Measurements from ENCODE around the gene TEAD4. TPM values are rescaled to one million over a fixed set of nuclear protein-coding genes. Genes with fewer than 3 reads are reported as not detected.

Gene TEAD4
- total RNA-seq, 1 donor from 2014 or later: 26.0 TPM

DNA sequence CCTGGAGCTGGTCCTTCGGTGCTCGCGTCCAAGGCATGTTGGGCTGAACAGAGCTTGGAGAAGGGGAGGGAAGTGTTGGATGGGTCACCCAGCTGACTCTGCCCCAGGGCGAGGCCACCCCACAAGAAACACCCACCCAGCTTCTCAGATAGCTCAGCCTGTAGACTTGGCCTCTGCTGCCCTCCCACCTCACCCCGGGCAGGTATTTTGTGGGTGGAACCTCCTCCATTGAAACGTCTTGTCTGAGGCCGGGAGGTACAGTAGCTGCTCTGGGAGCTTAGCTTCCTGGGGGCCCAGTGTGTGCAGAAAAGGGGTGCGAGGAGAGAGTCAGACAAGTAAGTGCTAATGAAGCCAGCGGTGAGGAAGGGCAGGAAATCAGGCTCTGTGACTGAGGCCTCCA lies 63.2 kb downstream of the TEAD4 start:
- Mint-ChIP-seq H3K27ac (ENCODE audit: unreplicated experiment) (no peak overlapping the region), H3K4me3 (ENCODE audit: unreplicated experiment) (no peak overlapping the region), H3K27me3 (ENCODE audit: low read depth) (no peaks in the 10 kb centered on the region), H3K4me1 (ENCODE audit: low read depth) (no peaks in the 10 kb centered on the region), H3K9me3 (ENCODE audit: low read depth) (no peaks in the 10 kb centered on the region), H3K36me3 (ENCODE audit: low read depth) (peaks cover 25% of the 10 kb centered on the region)
- TF ChIP-seq, protein P1, sequence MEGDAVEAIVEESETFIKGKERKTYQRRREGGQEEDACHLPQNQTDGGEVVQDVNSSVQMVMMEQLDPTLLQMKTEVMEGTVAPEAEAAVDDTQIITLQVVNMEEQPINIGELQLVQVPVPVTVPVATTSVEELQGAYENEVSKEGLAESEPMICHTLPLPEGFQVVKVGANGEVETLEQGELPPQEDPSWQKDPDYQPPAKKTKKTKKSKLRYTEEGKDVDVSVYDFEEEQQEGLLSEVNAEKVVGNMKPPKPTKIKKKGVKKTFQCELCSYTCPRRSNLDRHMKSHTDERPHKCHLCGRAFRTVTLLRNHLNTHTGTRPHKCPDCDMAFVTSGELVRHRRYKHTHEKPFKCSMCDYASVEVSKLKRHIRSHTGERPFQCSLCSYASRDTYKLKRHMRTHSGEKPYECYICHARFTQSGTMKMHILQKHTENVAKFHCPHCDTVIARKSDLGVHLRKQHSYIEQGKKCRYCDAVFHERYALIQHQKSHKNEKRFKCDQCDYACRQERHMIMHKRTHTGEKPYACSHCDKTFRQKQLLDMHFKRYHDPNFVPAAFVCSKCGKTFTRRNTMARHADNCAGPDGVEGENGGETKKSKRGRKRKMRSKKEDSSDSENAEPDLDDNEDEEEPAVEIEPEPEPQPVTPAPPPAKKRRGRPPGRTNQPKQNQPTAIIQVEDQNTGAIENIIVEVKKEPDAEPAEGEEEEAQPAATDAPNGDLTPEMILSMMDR (IDR thresholded peaks at IDR 0.05): no peak
- no peak for DNase-seq (ENCODE audit: low spot score)

DNA sequence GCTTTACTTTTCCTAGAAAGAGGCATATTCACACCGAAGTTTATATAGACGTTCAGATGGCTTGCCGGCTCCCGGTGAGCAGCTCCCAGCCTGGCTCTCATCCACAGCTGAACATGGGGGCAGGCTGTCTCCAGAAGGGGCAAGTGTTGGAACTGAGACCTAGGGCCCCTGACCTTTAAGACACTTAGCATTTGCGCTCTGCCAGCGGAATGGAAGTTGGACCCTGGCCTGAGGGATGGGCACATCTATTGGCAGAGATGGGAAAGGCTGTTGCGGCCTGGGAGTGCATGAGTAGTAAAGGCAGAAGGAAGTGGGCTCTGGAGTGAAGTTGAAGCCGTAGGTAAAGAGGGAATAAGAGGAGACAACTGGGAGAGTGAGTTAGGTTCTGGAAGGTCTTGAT lies 63.8 kb downstream of the TEAD4 start:
- Mint-ChIP-seq H3K4me3 (ENCODE audit: unreplicated experiment) (no peak overlapping the region), H3K27ac (ENCODE audit: unreplicated experiment) (no peak overlapping the region), H3K4me1 (ENCODE audit: low read depth) (no peaks in the 10 kb centered on the region), H3K9me3 (ENCODE audit: low read depth) (no peaks in the 10 kb centered on the region), H3K36me3 (ENCODE audit: low read depth) (peaks cover 25% of the 10 kb centered on the region), H3K27me3 (ENCODE audit: low read depth) (no peaks in the 10 kb centered on the region)
- DNase-seq (ENCODE audit: low spot score): no peak
- TF ChIP-seq, protein P1 (IDR thresholded peaks at IDR 0.05): no peak

DNA sequence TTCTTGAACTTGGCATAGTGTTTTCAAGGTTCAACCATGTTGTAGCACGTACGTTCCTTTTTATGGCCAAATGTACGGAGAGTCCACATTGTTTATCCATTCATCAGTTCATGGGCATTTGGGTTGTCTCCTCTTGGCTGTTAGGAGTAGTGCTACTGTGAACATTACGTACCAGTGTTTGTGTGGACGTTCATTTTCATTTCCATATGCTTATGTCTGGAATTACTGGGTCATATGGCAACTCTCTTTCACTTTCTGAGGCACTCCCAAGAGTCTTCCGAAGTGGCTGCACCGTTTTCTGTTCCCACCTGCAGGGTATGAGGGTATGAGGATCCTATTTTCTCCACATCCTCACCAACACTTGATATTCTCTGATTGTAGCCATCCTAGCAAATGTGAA lies 68.9 kb downstream of the TEAD4 start:
- Mint-ChIP-seq H3K27me3 (ENCODE audit: low read depth) (no peaks in the 10 kb centered on the region), H3K9me3 (ENCODE audit: low read depth) (no peaks in the 10 kb centered on the region), H3K4me3 (ENCODE audit: unreplicated experiment) (no peak overlapping the region), H3K27ac (ENCODE audit: unreplicated experiment) (no peak overlapping the region), H3K4me1 (ENCODE audit: low read depth) (no peaks in the 10 kb centered on the region), H3K36me3 (ENCODE audit: low read depth) (peaks cover 6% of the 10 kb centered on the region)
- no peak for DNase-seq (ENCODE audit: low spot score)
- TF ChIP-seq, protein P1 (IDR thresholded peaks at IDR 0.05): no peak

DNA sequence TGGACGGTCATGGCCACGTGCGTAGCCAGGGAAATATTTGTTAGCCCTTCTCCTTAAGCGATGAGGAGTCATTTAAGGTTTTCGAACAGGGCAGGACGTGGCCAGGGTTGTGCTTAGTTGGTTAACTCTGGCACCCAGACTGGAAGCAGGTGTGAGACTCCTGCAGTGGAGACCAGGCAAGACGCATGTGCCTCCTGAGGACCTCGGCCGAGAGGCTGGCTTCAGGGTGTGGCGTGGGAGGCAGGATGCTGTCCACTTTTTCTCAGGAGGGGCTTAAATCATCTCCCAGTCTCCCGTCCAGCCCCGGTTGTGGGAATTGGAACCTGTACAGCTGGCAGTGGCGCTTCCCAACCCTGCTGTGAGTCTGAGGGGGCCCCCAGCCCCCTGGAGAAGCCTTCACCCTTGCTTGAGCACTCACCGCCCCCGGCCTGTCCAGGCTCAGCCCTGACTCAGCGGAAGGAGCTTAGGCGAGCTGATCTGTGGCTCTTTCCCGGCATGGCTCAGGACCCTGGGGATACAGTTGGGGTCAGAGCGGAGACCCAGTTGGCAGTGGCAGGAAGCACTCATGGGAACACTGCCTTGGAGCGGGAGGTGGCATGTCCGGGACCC lies 71.7 kb downstream of the TEAD4 start:
- Mint-ChIP-seq H3K36me3 (ENCODE audit: low read depth) (peaks cover 5% of the 10 kb centered on the region), H3K27me3 (ENCODE audit: low read depth) (no peaks in the 10 kb centered on the region), H3K9me3 (ENCODE audit: low read depth) (no peaks in the 10 kb centered on the region), H3K4me3 (ENCODE audit: unreplicated experiment) (no peak overlapping the region), H3K4me1 (ENCODE audit: low read depth) (peaks cover 16% of the 10 kb centered on the region), H3K27ac (ENCODE audit: unreplicated experiment) (no peak overlapping the region)
- DNase-seq (ENCODE audit: low spot score): no peak
- TF ChIP-seq, protein P1 (IDR thresholded peaks at IDR 0.05): no peak

DNA sequence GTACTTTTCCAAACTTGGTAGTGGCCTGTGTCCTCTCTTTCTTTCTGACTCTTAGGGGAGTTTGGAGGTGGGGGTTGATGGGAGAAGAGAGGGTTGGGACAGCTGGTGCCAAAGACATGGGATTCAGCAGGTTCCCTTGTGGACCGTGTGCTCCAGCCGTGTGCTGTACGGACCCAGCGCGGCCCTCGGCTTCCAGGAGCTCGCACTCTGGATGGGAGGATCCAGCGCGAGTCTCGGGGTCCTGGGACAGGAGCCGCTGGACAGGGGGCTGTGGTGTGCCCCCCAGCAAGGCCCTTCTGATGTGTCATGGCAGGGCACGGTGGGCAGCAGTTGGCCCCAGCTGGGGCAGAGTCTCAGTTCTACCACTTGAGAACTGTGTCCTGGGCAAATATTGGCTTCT lies 73.0 kb downstream of the TEAD4 start:
- peaks cover 6% of the 10 kb centered on the region for H3K36me3 Mint-ChIP-seq (ENCODE audit: low read depth)
- H3K4me1 Mint-ChIP-seq (ENCODE audit: low read depth): peaks cover 18% of the 10 kb centered on the region
- no peak overlapping the region for H3K27ac Mint-ChIP-seq (ENCODE audit: unreplicated experiment)
- H3K4me3 Mint-ChIP-seq (ENCODE audit: unreplicated experiment): no peak overlapping the region
- TF ChIP-seq, protein P1 (IDR thresholded peaks at IDR 0.05): no peak
- no peaks in the 10 kb centered on the region for H3K9me3 Mint-ChIP-seq (ENCODE audit: low read depth)
- no peak for DNase-seq (ENCODE audit: low spot score)
- no peaks in the 10 kb centered on the region for H3K27me3 Mint-ChIP-seq (ENCODE audit: low read depth)

Measured in chondrocyte (in vitro differentiated cells).